HEK293T (cell line): Measurements from ENCODE around the gene C1orf116.

ENCODE experiments used
- CTCF ChIA-PET: fragments of 350-600 bp; formaldehyde crosslinking; extraction: SDS; loops from one replicate; lab custom pipeline; 2021; ENCODE audit warnings: antibody characterized with exemption, inconsistent platforms; lab: Yijun Ruan, JAX
- POLR2A ChIA-PET: fragments of 350-600 bp; formaldehyde crosslinking; extraction: SDS; loops from one replicate; lab custom pipeline; 2020; ENCODE audit warnings: antibody characterized with exemption, inconsistent platforms; lab: Yijun Ruan, JAX
- DNase-seq: peaks from one replicate; pipeline ENCODE4 v3.0.0; 2012; ENCODE audit warnings: mixed read lengths; ENCODE audit errors: extremely low spot score
- ARNT ChIP-seq: fragments of 450-650 bp; IDR thresholded peaks from 2 replicates; pipeline ENCODE4 v1.6.1; 2017; ENCODE audit warnings: mild to moderate bottlenecking
- BHLHE40 ChIP-seq: fragments of 450-650 bp; IDR thresholded peaks from 2 replicates; pipeline ENCODE4 v1.6.1; 2016; ENCODE audit warnings: mild to moderate bottlenecking, moderate library complexity, borderline replicate concordance
- CTBP1 ChIP-seq: fragments of 450-650 bp; IDR thresholded peaks from 2 replicates; pipeline ENCODE4 v1.6.1; 2016; ENCODE audit warnings: borderline replicate concordance
- ELF4 ChIP-seq: fragments of 450-650 bp; IDR thresholded peaks from 2 replicates; pipeline ENCODE4 v1.6.1; 2017; ENCODE audit warnings: antibody characterized with exemption
- FOXA1 ChIP-seq: fragments of 450-650 bp; IDR thresholded peaks from 2 replicates; pipeline ENCODE4 v1.6.1; 2016; ENCODE audit warnings: mild to moderate bottlenecking
- FOXK2 ChIP-seq: fragments of 450-650 bp; IDR thresholded peaks from 2 replicates; pipeline ENCODE4 v1.6.1; 2016; ENCODE audit warnings: mild to moderate bottlenecking
- FOXM1 ChIP-seq: fragments of 450-650 bp; IDR thresholded peaks from 2 replicates; pipeline ENCODE4 v1.6.1; 2017; ENCODE audit warnings: mild to moderate bottlenecking, borderline replicate concordance
- HDGF ChIP-seq: fragments of 450-650 bp; IDR thresholded peaks from 2 replicates; pipeline ENCODE4 v1.6.1; 2017; ENCODE audit warnings: antibody characterized with exemption, borderline replicate concordance
- L3MBTL2 ChIP-seq: fragments of 450-650 bp; conservative IDR thresholded peaks from 2 replicates; pipeline ENCODE4 v1.6.1; 2016; ENCODE audit warnings: mild to moderate bottlenecking
- LEF1 ChIP-seq: fragments of 450-650 bp; IDR thresholded peaks from 2 replicates; pipeline ENCODE4 v1.6.1; 2017; ENCODE audit warnings: mild to moderate bottlenecking, borderline replicate concordance
- NFRKB ChIP-seq: fragments of 450-650 bp; IDR thresholded peaks from 2 replicates; pipeline ENCODE4 v1.6.1; 2016; ENCODE audit warnings: mild to moderate bottlenecking, moderate library complexity
- PKNOX1 ChIP-seq: fragments of 450-650 bp; IDR thresholded peaks from 2 replicates; pipeline ENCODE4 v1.6.1; 2016
- SP1 ChIP-seq: fragments of 450-650 bp; IDR thresholded peaks from 2 replicates; pipeline ENCODE4 v1.6.1; 2017
- SUZ12 ChIP-seq: fragments of 450-650 bp; IDR thresholded peaks from 2 replicates; pipeline ENCODE4 v1.6.1; 2016; ENCODE audit warnings: mild to moderate bottlenecking
- TARDBP ChIP-seq: fragments of 450-650 bp; IDR thresholded peaks from 2 replicates; pipeline ENCODE4 v1.6.1; 2016
- ZNF384 ChIP-seq: fragments of 450-650 bp; IDR thresholded peaks from 2 replicates; pipeline ENCODE4 v1.6.1; 2016

C1orf116 gene

GRCh38 chr1:207002724-207003146, 29.8 kb downstream of the C1orf116 start:
- CTCF ChIA-PET: no interaction called here
- no peak for TF ChIP-seq FOXK2
- no peak for TF ChIP-seq LEF1
- no peak for TF ChIP-seq NFRKB
- TF ChIP-seq ELF4: no peak
- TF ChIP-seq PKNOX1: no peak
- TF ChIP-seq ZNF384: no peak
- no peak for TF ChIP-seq ARNT
- no peak for TF ChIP-seq CTBP1
- TF ChIP-seq FOXM1: no peak
- no peak for TF ChIP-seq SUZ12
- no peak for TF ChIP-seq L3MBTL2
- no peak for TF ChIP-seq FOXA1
- TF ChIP-seq BHLHE40: no peak
- no peak for TF ChIP-seq HDGF
- TF ChIP-seq TARDBP: no peak
- POLR2A ChIA-PET: no interaction called here
- DNase-seq: no peak

GRCh38 chr1:207001492-207002245, 30.9 kb downstream of the C1orf116 start:
- CTCF ChIA-PET: no interaction called here
- POLR2A ChIA-PET: no interaction called here
- no peak for DNase-seq
- TF ChIP-seq SP1 (no peak), TARDBP (no peak), LEF1 (no peak), HDGF (no peak), FOXA1 (no peak), ELF4 (no peak), L3MBTL2 (no peak), ZNF384 (no peak), FOXM1 (no peak), FOXK2 (no peak), ARNT (no peak), SUZ12 (no peak), BHLHE40 (no peak), PKNOX1 (no peak), NFRKB (no peak), CTBP1 (no peak)

- no peak for DNase-seq
- ChIA-PET CTCF (no interaction called here), POLR2A (no interaction called here)
- TF ChIP-seq FOXM1 (no peak), L3MBTL2 (no peak), ELF4 (no peak), NFRKB (no peak), CTBP1 (no peak), SUZ12 (no peak), SP1 (no peak), HDGF (no peak), ARNT (no peak), TARDBP (no peak), BHLHE40 (no peak), PKNOX1 (no peak), FOXA1 (no peak), LEF1 (no peak), FOXK2 (no peak)
Observed at GRCh38 chr1:207000651-207001291, 31.8 kb downstream of the C1orf116 start.

- no peak for DNase-seq
- CTCF ChIA-PET: no interaction called here
- no peak for TF ChIP-seq FOXM1
- TF ChIP-seq ARNT: no peak
- no peak for TF ChIP-seq FOXA1
- TF ChIP-seq FOXK2: no peak
- TF ChIP-seq SUZ12: no peak
- no peak for TF ChIP-seq CTBP1
- TF ChIP-seq LEF1: no peak
- no peak for TF ChIP-seq L3MBTL2
- TF ChIP-seq HDGF: no peak
- no peak for TF ChIP-seq TARDBP
- no peak for TF ChIP-seq PKNOX1
- no peak for TF ChIP-seq ELF4
- no peak for TF ChIP-seq ZNF384
- no peak for TF ChIP-seq SP1
- TF ChIP-seq NFRKB: no peak
- POLR2A ChIA-PET: no interaction called here
Observed at GRCh38 chr1:206998816-206999215, 33.7 kb downstream of the C1orf116 start.

- no peak for DNase-seq
- TF ChIP-seq LEF1 (no peak), FOXM1 (no peak), FOXK2 (no peak), L3MBTL2 (no peak), ARNT (no peak), ELF4 (no peak), HDGF (no peak), SP1 (no peak), TARDBP (no peak), PKNOX1 (no peak), FOXA1 (no peak), NFRKB (no peak), BHLHE40 (no peak), CTBP1 (no peak), SUZ12 (no peak), ZNF384 (no peak)
- ChIA-PET POLR2A (no interaction called here), CTCF (no interaction called here)
Observed at GRCh38 chr1:206992790-206993189, 39.8 kb downstream of the C1orf116 start.
